ENCODE data around the gene CPSF2. TPM values are rescaled to one million over a fixed set of nuclear protein-coding genes. Genes with fewer than 3 reads are reported as not detected.

Gene CPSF2
- total RNA-seq, 1 donor from 2014 or later = 80.2 TPM

DNA sequence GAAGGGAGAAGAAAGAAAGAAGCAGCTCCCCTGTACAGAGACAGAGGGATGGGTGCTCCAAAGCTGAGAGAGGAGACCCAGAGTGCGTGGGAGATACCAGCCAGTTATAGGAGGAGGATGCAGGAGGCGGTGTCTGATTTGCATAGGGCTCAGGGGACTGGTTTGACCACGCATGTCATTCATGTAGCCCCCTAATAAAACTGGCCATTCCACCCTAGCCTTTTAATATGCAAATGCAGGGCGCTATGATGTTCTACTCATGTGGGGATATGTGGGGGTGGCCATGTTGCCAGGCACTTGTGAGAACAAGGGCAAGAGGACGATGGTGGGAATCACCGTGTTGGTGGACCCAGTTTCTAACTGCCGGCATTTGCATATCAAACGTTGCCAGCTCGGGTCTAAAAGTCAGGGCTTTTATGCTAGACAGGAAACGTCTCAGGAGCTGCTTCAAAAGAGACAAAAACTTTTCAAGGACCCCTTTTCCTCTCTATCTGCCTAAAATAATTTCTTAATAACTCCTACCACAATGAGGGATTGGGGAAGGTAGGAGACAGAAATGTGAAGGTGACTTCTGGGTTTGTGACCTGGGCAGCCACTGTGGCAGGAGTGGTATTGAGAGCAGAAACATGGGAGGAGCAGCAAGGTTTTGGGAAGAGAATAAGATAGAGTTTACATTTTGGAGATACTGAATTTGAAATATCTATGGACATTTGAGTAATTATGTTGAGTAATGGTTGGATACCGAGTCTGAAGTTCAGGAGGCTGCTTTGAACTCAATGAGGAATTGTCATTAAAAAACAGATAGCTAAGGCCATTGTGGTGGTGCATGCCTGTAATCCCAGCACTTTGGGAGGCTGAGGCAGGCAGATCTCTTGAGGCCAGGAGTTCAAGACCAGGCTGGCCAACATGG lies 13.2 kb upstream of the CPSF2 start:
- H3K4me3 Mint-ChIP-seq (ENCODE audit: unreplicated experiment) = no peak overlapping the region
- no peak for DNase-seq (ENCODE audit: extremely low spot score, unreplicated experiment)
- H3K9me3 Mint-ChIP-seq (ENCODE audit: unreplicated experiment) = no peaks in the 10 kb centered on the region
- peaks cover 7% of the 10 kb centered on the region for H3K27me3 Mint-ChIP-seq (ENCODE audit: unreplicated experiment)
- H3K4me1 Mint-ChIP-seq (ENCODE audit: unreplicated experiment) = peaks cover 11% of the 10 kb centered on the region
- no peaks in the 10 kb centered on the region for H3K36me3 Mint-ChIP-seq (ENCODE audit: unreplicated experiment)
- TF ChIP-seq, protein P1, sequence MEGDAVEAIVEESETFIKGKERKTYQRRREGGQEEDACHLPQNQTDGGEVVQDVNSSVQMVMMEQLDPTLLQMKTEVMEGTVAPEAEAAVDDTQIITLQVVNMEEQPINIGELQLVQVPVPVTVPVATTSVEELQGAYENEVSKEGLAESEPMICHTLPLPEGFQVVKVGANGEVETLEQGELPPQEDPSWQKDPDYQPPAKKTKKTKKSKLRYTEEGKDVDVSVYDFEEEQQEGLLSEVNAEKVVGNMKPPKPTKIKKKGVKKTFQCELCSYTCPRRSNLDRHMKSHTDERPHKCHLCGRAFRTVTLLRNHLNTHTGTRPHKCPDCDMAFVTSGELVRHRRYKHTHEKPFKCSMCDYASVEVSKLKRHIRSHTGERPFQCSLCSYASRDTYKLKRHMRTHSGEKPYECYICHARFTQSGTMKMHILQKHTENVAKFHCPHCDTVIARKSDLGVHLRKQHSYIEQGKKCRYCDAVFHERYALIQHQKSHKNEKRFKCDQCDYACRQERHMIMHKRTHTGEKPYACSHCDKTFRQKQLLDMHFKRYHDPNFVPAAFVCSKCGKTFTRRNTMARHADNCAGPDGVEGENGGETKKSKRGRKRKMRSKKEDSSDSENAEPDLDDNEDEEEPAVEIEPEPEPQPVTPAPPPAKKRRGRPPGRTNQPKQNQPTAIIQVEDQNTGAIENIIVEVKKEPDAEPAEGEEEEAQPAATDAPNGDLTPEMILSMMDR (IDR thresholded peaks at IDR 0.05) = no peak
- no peak overlapping the region for H3K27ac Mint-ChIP-seq (ENCODE audit: unreplicated experiment)

DNA sequence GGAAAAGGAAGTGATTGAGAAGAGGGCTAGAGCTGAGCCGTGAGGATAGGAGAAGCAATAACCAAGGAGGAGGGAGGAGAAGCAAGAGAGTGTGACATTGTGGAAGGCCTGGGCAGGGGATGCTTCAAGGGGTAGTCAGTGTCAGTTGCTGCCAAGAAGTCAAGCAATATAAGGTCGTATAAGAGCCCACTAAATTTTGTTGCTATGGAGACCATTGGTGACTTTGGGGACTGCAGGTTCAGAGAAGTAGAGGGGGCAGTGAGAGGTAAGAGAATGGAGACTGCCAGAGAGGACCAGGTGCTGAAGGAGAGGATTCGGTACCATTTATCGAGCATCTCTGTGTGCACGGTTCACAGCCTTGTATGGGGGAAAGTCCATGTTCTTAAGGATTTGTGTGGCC lies 12.3 kb upstream of the CPSF2 start:
- DNase-seq (ENCODE audit: extremely low spot score, unreplicated experiment) = no peak
- Mint-ChIP-seq H3K36me3 (ENCODE audit: unreplicated experiment) (no peaks in the 10 kb centered on the region), H3K27me3 (ENCODE audit: unreplicated experiment) (peaks cover 7% of the 10 kb centered on the region), H3K9me3 (ENCODE audit: unreplicated experiment) (no peaks in the 10 kb centered on the region), H3K27ac (ENCODE audit: unreplicated experiment) (no peak overlapping the region), H3K4me1 (ENCODE audit: unreplicated experiment) (peaks cover 11% of the 10 kb centered on the region), H3K4me3 (ENCODE audit: unreplicated experiment) (no peak overlapping the region)
- TF ChIP-seq, protein P1 (IDR thresholded peaks at IDR 0.05) = no peak

DNA sequence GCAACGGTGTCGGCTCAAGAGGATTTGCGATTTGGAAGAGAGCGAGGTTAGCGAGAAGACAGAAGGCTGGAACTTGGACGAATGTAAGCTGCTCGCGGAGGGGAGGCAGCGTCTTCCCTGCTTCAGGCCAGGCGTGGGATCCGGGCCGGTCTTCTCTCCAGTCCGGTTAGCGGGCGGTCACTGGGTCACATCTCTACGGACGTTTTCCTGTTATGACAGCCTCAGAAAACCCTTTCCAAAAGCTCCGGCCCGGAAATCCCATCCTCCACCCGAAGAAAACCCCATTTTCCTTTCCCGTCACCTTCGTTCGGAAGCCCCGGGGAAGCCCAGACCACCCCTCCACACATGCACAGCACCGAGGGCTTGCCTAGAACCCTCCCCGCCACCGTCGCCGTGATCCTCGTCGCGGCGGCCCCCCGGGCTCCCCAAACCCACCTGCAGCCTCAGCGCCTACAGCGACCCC lies 531 bp upstream of the CPSF2 start:
- peaks cover 27% of the 10 kb centered on the region for H3K4me1 Mint-ChIP-seq (ENCODE audit: unreplicated experiment)
- H3K27me3 Mint-ChIP-seq (ENCODE audit: unreplicated experiment) = no peaks in the 10 kb centered on the region
- TF ChIP-seq, protein P1 (IDR thresholded peaks at IDR 0.05) = no peak
- no peak for DNase-seq (ENCODE audit: extremely low spot score, unreplicated experiment)
- peak overlapping the region; percentile 97 for H3K4me3 Mint-ChIP-seq (ENCODE audit: unreplicated experiment)
- H3K27ac Mint-ChIP-seq (ENCODE audit: unreplicated experiment) = peak overlapping the region; percentile 99
- peaks cover 12% of the 10 kb centered on the region for H3K36me3 Mint-ChIP-seq (ENCODE audit: unreplicated experiment)
- no peaks in the 10 kb centered on the region for H3K9me3 Mint-ChIP-seq (ENCODE audit: unreplicated experiment)

DNA sequence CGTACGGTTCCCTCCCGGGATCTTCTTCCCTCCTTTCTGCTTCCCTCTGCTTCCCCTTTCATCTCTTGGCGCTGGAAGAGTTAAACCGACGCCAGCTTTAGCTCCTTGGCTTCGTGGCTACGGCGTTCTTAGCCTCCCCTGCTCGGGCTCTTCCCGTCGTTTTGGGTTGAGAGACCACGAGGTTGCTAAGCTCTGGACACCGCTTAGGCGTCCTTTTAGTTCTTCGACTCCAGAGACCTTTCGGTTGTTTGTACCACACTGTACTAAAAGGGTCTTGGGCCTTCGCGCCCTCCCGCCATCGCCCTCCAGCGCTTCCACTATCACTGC lies 545 bp downstream of the CPSF2 start:
- TF ChIP-seq, protein P1 (IDR thresholded peaks at IDR 0.05) = no peak
- peak overlapping the region; percentile 99 for H3K27ac Mint-ChIP-seq (ENCODE audit: unreplicated experiment)
- H3K27me3 Mint-ChIP-seq (ENCODE audit: unreplicated experiment) = no peaks in the 10 kb centered on the region
- no peaks in the 10 kb centered on the region for H3K9me3 Mint-ChIP-seq (ENCODE audit: unreplicated experiment)
- peaks cover 27% of the 10 kb centered on the region for H3K4me1 Mint-ChIP-seq (ENCODE audit: unreplicated experiment)
- peak overlapping the region; percentile 97 for H3K4me3 Mint-ChIP-seq (ENCODE audit: unreplicated experiment)
- DNase-seq (ENCODE audit: extremely low spot score, unreplicated experiment) = no peak
- peaks cover 15% of the 10 kb centered on the region for H3K36me3 Mint-ChIP-seq (ENCODE audit: unreplicated experiment)

DNA sequence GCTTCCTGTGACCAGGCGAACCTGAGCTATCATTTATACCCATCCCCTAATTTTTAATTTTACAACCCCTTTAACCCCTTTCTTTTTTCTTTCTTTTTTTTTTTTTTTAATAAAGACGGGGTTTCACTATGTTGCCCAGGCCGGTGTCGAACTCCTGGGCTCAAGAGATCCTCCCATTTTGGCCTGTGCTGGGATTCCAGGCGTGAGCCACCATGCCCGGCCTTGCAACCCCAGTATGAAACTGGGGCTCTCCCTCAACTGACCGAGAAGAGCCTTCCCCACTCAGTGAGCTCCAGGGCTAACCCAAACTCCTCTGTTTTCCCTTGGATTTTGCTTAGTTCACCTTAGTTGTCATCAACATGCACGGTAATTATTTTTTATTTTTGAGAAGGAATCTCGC lies 992 bp downstream of the CPSF2 start:
- DNase-seq (ENCODE audit: extremely low spot score, unreplicated experiment) = no peak
- TF ChIP-seq, protein P1 (IDR thresholded peaks at IDR 0.05) = no peak
- H3K4me1 Mint-ChIP-seq (ENCODE audit: unreplicated experiment) = peaks cover 27% of the 10 kb centered on the region
- H3K36me3 Mint-ChIP-seq (ENCODE audit: unreplicated experiment) = peaks cover 20% of the 10 kb centered on the region
- no peaks in the 10 kb centered on the region for H3K9me3 Mint-ChIP-seq (ENCODE audit: unreplicated experiment)
- H3K27ac Mint-ChIP-seq (ENCODE audit: unreplicated experiment) = peak overlapping the region; percentile 99
- peak overlapping the region; percentile 97 for H3K4me3 Mint-ChIP-seq (ENCODE audit: unreplicated experiment)
- H3K27me3 Mint-ChIP-seq (ENCODE audit: unreplicated experiment) = no peaks in the 10 kb centered on the region

Data from osteocyte (in vitro differentiated cells).